B cell (primary cell): ENCODE measurements around the gene KLHL36. TPM values are rescaled to one million over a fixed set of nuclear protein-coding genes. Genes with fewer than 3 reads are reported as not detected.
A peak's percentile ranks its signal among the peaks of the same experiment; 100 is the strongest.

Experiments
- ATAC-seq: fragments of 200-7000 bp; cut with Tn5 transposase; one replicate; pipeline ENCODE4 v1.10.0; 2021; ENCODE audit warnings: low read depth, mild to moderate bottlenecking, moderate number of reproducible peaks, moderate library complexity
- CTCF ChIA-PET: fragments of 350-600 bp; sonication (Branson Sonifier 250); formaldehyde crosslinking; loops from one replicate; lab custom pipeline; 2021; ENCODE audit warnings: antibody characterized with exemption, inconsistent platforms; lab: Charles Lee
- POLR2A ChIA-PET: fragments of 350-600 bp; sonication (Branson Sonifier 250); formaldehyde crosslinking; loops from one replicate; lab custom pipeline; 2021; ENCODE audit warnings: antibody characterized with exemption; lab: Charles Lee
- DNase-seq: peaks from one replicate; pipeline ENCODE4 v3.0.0; 2013
- H2AFZ ChIP-seq: 2 replicates; pipeline ENCODE4 v1.6.1; 2012; ENCODE audit warnings: mild to moderate bottlenecking, low read depth, low read length; ENCODE audit not compliant: insufficient read depth, poor library complexity, severe bottlenecking
- H3K27ac ChIP-seq, 2 donors: 1 replicate in 1 of 2; 2 replicates in 1 of 2; pipeline ENCODE4 v1.5.1; 2012 to 2013; ENCODE audit warnings: low read length in 2 of 2, mild to moderate bottlenecking in 2 of 2, moderate library complexity in 1 of 2
- H3K27me3 ChIP-seq, 4 experiments: fragments of 200-600 bp in 1 of 4; sonication (generic) in 1 of 4; replicated peaks in 1 of 4; 1 replicate in 2 of 4; 2 replicates in 2 of 4; pipeline versions ENCODE4 v1.6.1 to v1.7.0; 2013 to 2016; ENCODE audit warnings: low read length in 3 of 4, mild to moderate bottlenecking in 2 of 4, mixed read lengths in 1 of 4, moderate library complexity in 1 of 4; ENCODE audit not compliant: insufficient read depth in 4 of 4, control insufficient read depth in 3 of 4; ENCODE audit errors: control extremely low read depth in 1 of 4
- H3K36me3 ChIP-seq, 2 experiments: replicated peaks in 1 of 2; 1 replicate in 1 of 2; 2 replicates in 1 of 2; pipeline versions ENCODE4 v1.6.1 to v1.7.1; 2013; ENCODE audit warnings: low read length in 1 of 2; ENCODE audit not compliant: insufficient read depth in 2 of 2, control insufficient read depth in 1 of 2; ENCODE audit errors: control extremely low read depth in 1 of 2, extremely low read depth in 1 of 2
- H3K4me1 ChIP-seq, 2 donors: fragments of 200-600 bp in 1 of 2; sonication (generic) in 1 of 2; 1 replicate in 1 of 2; 2 replicates in 1 of 2; pipeline versions ENCODE4 v1.5.1 to v1.6.1; 2013 to 2017; ENCODE audit warnings: low read length in 2 of 2; ENCODE audit not compliant: control insufficient read depth in 2 of 2, insufficient read depth in 2 of 2
- H3K4me2 ChIP-seq: replicated peaks from 2 replicates; pipeline ENCODE3; 2012; ENCODE audit warnings: mild to moderate bottlenecking, low read depth, low read length; ENCODE audit not compliant: poor library complexity, severe bottlenecking
- H3K4me3 ChIP-seq, 5 experiments: fragments of 200-600 bp in 1 of 5; sonication (generic) in 1 of 5; 1 replicate in 3 of 5; 2 replicates in 2 of 5; pipeline versions ENCODE4 v1.5.1 to v1.7.0; 2011 to 2016; ENCODE audit warnings: low read length in 4 of 5, mild to moderate bottlenecking in 4 of 5, low read depth in 2 of 5, control low read depth in 1 of 5, moderate library complexity in 1 of 5; ENCODE audit not compliant: insufficient read depth in 1 of 5; ENCODE audit errors: control extremely low read depth in 1 of 5, extremely low read depth in 1 of 5
- H3K79me2 ChIP-seq: fragments of 200-600 bp; sonication (generic); one replicate; pipeline ENCODE4 v1.6.0; 2016; ENCODE audit warnings: low read length; ENCODE audit not compliant: control insufficient read depth, insufficient read depth
- H3K9ac ChIP-seq: fragments of 200-600 bp; sonication (generic); 2 replicates; pipeline ENCODE4 v1.6.1; 2017; ENCODE audit warnings: mild to moderate bottlenecking, low read length, moderate library complexity
- H3K9me3 ChIP-seq, 3 donors: one replicate each; pipeline versions ENCODE4 v1.6.1 to v1.7.1; 2013; ENCODE audit warnings: low read length in 2 of 3; ENCODE audit not compliant: control insufficient read depth in 2 of 3, insufficient read depth in 1 of 3; ENCODE audit errors: control extremely low read depth in 1 of 3
- H4K20me1 ChIP-seq: 2 replicates; pipeline ENCODE4 v1.6.0; 2012; ENCODE audit warnings: mild to moderate bottlenecking, low read length; ENCODE audit not compliant: insufficient read depth, control insufficient read depth, poor library complexity, severe bottlenecking
- H3K27ac Mint-ChIP-seq: one replicate; pipeline ENCODE4 v1.8.0; 2021; ENCODE audit warnings: mixed read lengths
- H3K27me3 Mint-ChIP-seq: one replicate; pipeline ENCODE4 v1.8.0; 2021; ENCODE audit warnings: mixed read lengths
- H3K4me1 Mint-ChIP-seq: one replicate; pipeline ENCODE4 v1.8.0; 2021; ENCODE audit warnings: mixed read lengths
- H3K4me3 Mint-ChIP-seq: one replicate; pipeline ENCODE4 v1.8.0; 2021; ENCODE audit warnings: mixed read lengths
- H3K9me3 Mint-ChIP-seq: one replicate; pipeline ENCODE4 v1.8.0; 2022; ENCODE audit warnings: mixed read lengths; ENCODE audit not compliant: insufficient read depth
- CTCF ChIP-seq: fragments of 200-600 bp; IDR thresholded peaks from one replicate; pipeline ENCODE4 v1.8.0; 2022; ENCODE audit warnings: antibody characterized with exemption, mild to moderate bottlenecking
- EZH2 ChIP-seq: IDR thresholded peaks from 2 replicates; pipeline ENCODE4 v1.6.1; 2012; ENCODE audit warnings: borderline replicate concordance, low read depth, mild to moderate bottlenecking, moderate library complexity, low read length; ENCODE audit not compliant: insufficient read depth, poor library complexity, severe bottlenecking
- WGBS: methylation state at CpG from one replicate; pipeline ENCODE4 v1.1.5; 2013; ENCODE audit warnings: missing lambda C conversion rate; ENCODE audit not compliant: insufficient coverage; 5-methylcytosine and 5-hydroxymethylcytosine counted together
- intact Hi-C: fragments of 100-400 bp; cut with micrococcal nuclease; formaldehyde crosslinking; loops from one replicate; pipeline ENCODE4 v1.10.0; 2022
- polyA plus RNA-seq: library from polyadenylated mRNA; depleted of rRNA; stranded (reverse); fragments of >200 nt; gene quantifications from 2 replicates; pipeline ENCODE4 v1.2.3, GENCODE V29; 2012
- total RNA-seq, 2 donors: library from RNA; stranded (reverse); fragments of 120-200 nt in 1 of 2; gene quantifications; 1 replicate in 1 of 2; 2 replicates in 1 of 2; pipeline versions ENCODE4 v1.2.3 to v1.2.4, GENCODE V29; 2013 to 2022

The KLHL36 gene
- total and polyA plus RNA-seq, 2 donors (not counting 1 experiment from before 2014, with no cell fraction given) = 90.3 to 135 TPM

DNA sequence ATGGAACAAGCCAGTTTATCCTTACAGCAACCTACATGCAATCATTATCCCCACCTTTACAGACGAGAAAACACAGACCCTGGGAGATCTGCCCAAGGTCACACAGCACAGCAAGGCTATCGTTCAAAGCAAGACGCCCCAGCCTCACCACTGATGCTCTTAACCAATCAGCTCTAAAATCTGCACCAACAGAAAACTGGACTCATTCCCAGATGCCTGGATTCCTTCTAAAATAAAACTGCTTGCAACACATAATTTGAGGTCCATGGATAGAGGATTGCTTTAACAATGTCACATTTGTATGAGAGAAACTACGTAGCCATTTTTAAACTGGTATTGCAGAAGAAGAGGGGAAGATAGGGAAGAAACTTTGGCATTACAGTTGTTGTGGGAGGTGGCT, 37.3 kb upstream of the KLHL36 start:
- peaks cover 87 to 98% of the 10 kb centered on the region in 2 donors for H3K4me1 ChIP-seq
- H3K79me2 ChIP-seq = peaks cover 96% of the 10 kb centered on the region
- ATAC-seq = no peak
- POLR2A ChIA-PET = interaction anchor here (1.1 kb wide), 1 partner anchor 17 kb away, joined by 4 read pairs; no protein-coding TSS in a partner anchor
- no peak overlapping the region for H2AFZ ChIP-seq
- Mint-ChIP-seq H3K4me3 (peak overlapping the region; percentile 12), H3K9me3 (peaks cover 4% of the 10 kb centered on the region), H3K27ac (peak overlapping the region; percentile 91), H3K27me3 (no peaks in the 10 kb centered on the region), H3K4me1 (peaks cover 94% of the 10 kb centered on the region)
- no peak overlapping the region for H3K4me2 ChIP-seq
- peaks cover 3 to 11% (median 8%) of the 10 kb centered on the region in 3 donors for H3K9me3 ChIP-seq
- H3K4me3 ChIP-seq = no peak overlapping the region
- TF ChIP-seq CTCF = no peak
- TF ChIP-seq EZH2 = no peak
- H4K20me1 ChIP-seq = peaks cover 20% of the 10 kb centered on the region
- DNase-seq = no peak
- CTCF ChIA-PET = interaction anchor here (1.2 to 29.5 kb wide), 3 partner anchors 10 to 102 kb away, joined by 3 to 518 read pairs (median 5); partner anchors contain the start of gene MEAK7
- H3K36me3 ChIP-seq = peaks cover 0 to 74% of the 10 kb centered on the region in 2 experiments
- H3K27me3 ChIP-seq = no peaks in the 10 kb centered on the region
- H3K9ac ChIP-seq = no peak overlapping the region
- H3K27ac ChIP-seq = peak overlapping the region in 1 of 2 donors; percentile 86
- intact Hi-C loops = no loop called here
- WGBS = 88% methylated on average over 4 of the region's 4 CpGs

- intact Hi-C loops = no loop called here
- H3K27me3 Mint-ChIP-seq = no peaks in the 10 kb centered on the region
- H3K9ac ChIP-seq = no peak overlapping the region
- ChIA-PET CTCF (interaction anchor here (1.0 to 29.5 kb wide), 4 partner anchors 13 to 117 kb away, joined by 3 to 536 read pairs (median 280); partner anchors contain the start of gene MEAK7), POLR2A (no interaction called here)
- H4K20me1 ChIP-seq = peaks cover 31% of the 10 kb centered on the region
- DNase-seq = no peak
- no peak overlapping the region for H3K4me2 ChIP-seq
- TF ChIP-seq CTCF = no peak
- TF ChIP-seq EZH2 = no peak
- H3K4me3 Mint-ChIP-seq = no peak overlapping the region
- peaks cover 73 to 94% of the 10 kb centered on the region in 2 donors for H3K4me1 ChIP-seq
- H3K4me1 Mint-ChIP-seq = peaks cover 84% of the 10 kb centered on the region
- no peak for ATAC-seq
- 100% methylated on average over 3 of the region's 7 CpGs for WGBS
- peaks cover 0 to 67% of the 10 kb centered on the region in 2 experiments for H3K36me3 ChIP-seq
- peaks cover 96% of the 10 kb centered on the region for H3K79me2 ChIP-seq
- H2AFZ ChIP-seq = no peak overlapping the region
- H3K27me3 ChIP-seq = no peaks in the 10 kb centered on the region
- peaks cover 3 to 11% (median 6%) of the 10 kb centered on the region in 3 donors for H3K9me3 ChIP-seq
- H3K4me3 ChIP-seq = no peak overlapping the region
- H3K9me3 Mint-ChIP-seq = peaks cover 4% of the 10 kb centered on the region
- peak overlapping the region in 1 of 2 donors; percentile 72 for H3K27ac ChIP-seq
- H3K27ac Mint-ChIP-seq = peak overlapping the region; percentile 90
Observed at GRCh38 chr16:84612686-84613085, 35.6 kb upstream of the KLHL36 start.
